ENCODE results near the gene STRAP. TPM values are rescaled to one million over a fixed set of nuclear protein-coding genes. Genes with fewer than 3 reads are reported as not detected.
"Not testable (repeated sequence)": the region's sequence is repeated elsewhere in the genome, so short reads cannot be mapped to it uniquely, and the experiment has no call there.

The STRAP gene
- total RNA-seq, 4 donors from 2014 or later: 77.7 to 106 (median 102) TPM

DNA sequence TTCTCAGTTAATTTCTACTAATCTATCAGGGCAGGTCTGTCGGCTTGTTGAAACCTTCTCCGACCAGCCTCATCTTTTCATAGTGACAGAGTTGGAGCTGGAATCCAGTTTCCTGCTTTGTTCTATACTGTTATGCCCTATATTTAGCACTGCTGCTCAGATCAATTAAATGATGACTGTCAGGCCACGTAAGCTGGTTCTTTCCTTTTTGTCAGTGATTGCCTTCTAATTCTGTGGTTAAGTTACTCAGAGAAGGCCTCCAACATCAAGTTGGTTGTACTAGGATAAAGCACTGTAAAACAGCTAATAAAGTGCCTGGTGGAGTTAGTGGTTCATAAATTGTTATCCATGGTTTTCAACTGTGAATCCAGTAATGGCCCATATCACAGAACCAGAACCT lies 51.6 kb downstream of the STRAP start:
- no peak for TF ChIP-seq POLR2A (IDR thresholded peaks at IDR 0.05)
- TF ChIP-seq, protein P1, sequence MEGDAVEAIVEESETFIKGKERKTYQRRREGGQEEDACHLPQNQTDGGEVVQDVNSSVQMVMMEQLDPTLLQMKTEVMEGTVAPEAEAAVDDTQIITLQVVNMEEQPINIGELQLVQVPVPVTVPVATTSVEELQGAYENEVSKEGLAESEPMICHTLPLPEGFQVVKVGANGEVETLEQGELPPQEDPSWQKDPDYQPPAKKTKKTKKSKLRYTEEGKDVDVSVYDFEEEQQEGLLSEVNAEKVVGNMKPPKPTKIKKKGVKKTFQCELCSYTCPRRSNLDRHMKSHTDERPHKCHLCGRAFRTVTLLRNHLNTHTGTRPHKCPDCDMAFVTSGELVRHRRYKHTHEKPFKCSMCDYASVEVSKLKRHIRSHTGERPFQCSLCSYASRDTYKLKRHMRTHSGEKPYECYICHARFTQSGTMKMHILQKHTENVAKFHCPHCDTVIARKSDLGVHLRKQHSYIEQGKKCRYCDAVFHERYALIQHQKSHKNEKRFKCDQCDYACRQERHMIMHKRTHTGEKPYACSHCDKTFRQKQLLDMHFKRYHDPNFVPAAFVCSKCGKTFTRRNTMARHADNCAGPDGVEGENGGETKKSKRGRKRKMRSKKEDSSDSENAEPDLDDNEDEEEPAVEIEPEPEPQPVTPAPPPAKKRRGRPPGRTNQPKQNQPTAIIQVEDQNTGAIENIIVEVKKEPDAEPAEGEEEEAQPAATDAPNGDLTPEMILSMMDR (IDR thresholded peaks at IDR 0.05 in 4 of 5, conservative IDR thresholded peaks at IDR 0.05 in 1 of 5): no peak
- Histone ChIP-seq H3K27ac (no peak overlapping the region), H3K27me3 (no peaks in the 10 kb centered on the region), H3K4me3 (no peak overlapping the region), H3K4me1 (peaks cover 4 to 7% of the 10 kb centered on the region in 2 donors), H3K36me3 (no peaks in the 10 kb centered on the region), H3K9me3 (no peaks in the 10 kb centered on the region)
- in situ Hi-C loops (cut with MboI; ENCODE audit: low sequenced_read_pairs in 4 of 4): no loop called here
- intact Hi-C loops (cut with DNase I; ENCODE audit: low total_unique reads): no loop called here
- DNase-seq: no peak
- ATAC-seq: no peak

DNA sequence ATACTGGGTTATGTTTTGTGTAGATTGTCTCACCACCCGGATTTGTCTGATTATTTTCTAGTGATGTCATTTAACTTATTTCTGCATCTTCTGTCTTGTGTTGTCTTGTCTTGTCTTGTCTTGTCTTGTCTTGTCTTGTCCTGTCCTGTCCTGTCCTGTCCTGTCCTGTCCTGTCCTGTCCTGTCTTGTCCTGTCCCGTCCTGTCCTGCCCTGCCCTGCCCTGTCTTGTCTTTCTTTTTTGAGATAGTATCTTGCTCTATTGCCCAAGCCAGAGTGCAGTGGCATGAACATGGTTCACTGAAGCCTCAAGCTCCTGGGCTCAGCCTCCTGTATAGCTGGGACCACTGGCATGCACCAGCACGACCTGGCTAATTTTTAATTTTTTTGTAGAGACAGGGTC lies 54.6 kb downstream of the STRAP start:
- H3K4me3 ChIP-seq: no peak overlapping the region
- DNase-seq: no peak
- ATAC-seq: no peak
- H3K27ac ChIP-seq: no peak overlapping the region
- TF ChIP-seq, protein P1 (IDR thresholded peaks at IDR 0.05 in 4 of 5, conservative IDR thresholded peaks at IDR 0.05 in 1 of 5): no peak
- no peak for TF ChIP-seq POLR2A (IDR thresholded peaks at IDR 0.05)
- intact Hi-C loops (cut with DNase I; ENCODE audit: low total_unique reads): no loop called here
- peaks cover 0 to 6% (median 0%) of the 10 kb centered on the region in 3 donors for H3K9me3 ChIP-seq
- H3K4me1 ChIP-seq: peaks cover 0 to under 1% of the 10 kb centered on the region in 2 donors
- in situ Hi-C loops (cut with MboI; ENCODE audit: low sequenced_read_pairs in 4 of 4): no loop called here
- no peaks in the 10 kb centered on the region for H3K36me3 ChIP-seq
- no peaks in the 10 kb centered on the region for H3K27me3 ChIP-seq

DNA sequence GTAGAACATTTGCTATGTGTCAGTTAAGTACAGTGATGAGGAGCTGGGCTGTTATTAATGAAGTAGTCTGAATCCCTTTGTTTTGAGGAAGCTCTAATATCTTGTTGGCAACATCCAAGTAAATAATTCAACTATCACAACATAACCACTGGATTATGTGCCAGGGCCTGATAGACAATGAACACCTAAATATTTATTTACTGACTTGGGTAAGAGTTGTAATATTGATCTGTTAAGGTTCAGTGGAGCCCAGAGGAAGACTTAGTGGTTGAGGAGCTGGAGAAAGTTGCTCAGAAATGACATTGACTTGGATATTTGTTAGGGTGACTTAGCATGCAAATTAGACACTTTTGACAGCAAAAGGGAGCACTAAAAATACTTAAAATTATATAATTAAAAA lies 55.7 kb downstream of the STRAP start:
- no peak overlapping the region for H3K27ac ChIP-seq
- H3K36me3 ChIP-seq: no peaks in the 10 kb centered on the region
- H3K4me3 ChIP-seq: no peak overlapping the region
- in situ Hi-C loops (cut with MboI; ENCODE audit: low sequenced_read_pairs in 4 of 4) (no loop called here), intact Hi-C loops (cut with DNase I; ENCODE audit: low total_unique reads) (no loop called here)
- ATAC-seq (no peak), DNase-seq (no peak)
- no peaks in the 10 kb centered on the region for H3K4me1 ChIP-seq
- no peaks in the 10 kb centered on the region for H3K27me3 ChIP-seq
- TF ChIP-seq, protein P1 (IDR thresholded peaks at IDR 0.05 in 4 of 5, conservative IDR thresholded peaks at IDR 0.05 in 1 of 5): no peak
- TF ChIP-seq POLR2A (IDR thresholded peaks at IDR 0.05): no peak
- H3K9me3 ChIP-seq: peaks cover 0 to 6% (median 0%) of the 10 kb centered on the region in 3 donors

DNA sequence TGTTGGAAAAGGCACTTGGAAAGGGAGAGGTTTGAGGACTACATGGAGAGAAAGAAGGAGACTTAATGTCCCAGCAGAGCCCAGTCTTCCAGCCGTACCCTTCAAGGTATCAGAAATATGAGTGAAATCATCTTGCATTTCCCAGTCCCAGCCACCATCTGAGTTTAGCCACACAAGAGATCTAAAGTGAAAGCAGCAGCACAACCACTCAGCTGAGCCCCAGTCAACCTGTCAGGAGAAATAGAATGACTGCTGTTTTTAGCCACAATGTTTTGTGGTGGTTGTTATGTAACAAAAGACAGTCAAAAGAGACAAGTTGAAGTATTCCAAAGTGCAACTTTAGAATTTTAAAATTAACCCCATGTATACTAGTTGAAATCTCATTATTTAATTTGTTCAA lies 56.9 kb downstream of the STRAP start:
- ATAC-seq: no peak
- Histone ChIP-seq H3K9me3 (peaks cover 0 to 6% (median 0%) of the 10 kb centered on the region in 3 donors), H3K4me3 (no peak overlapping the region), H3K4me1 (no peaks in the 10 kb centered on the region), H3K36me3 (no peaks in the 10 kb centered on the region), H3K27ac (no peak overlapping the region), H3K27me3 (no peaks in the 10 kb centered on the region)
- DNase-seq: no peak
- intact Hi-C loops (cut with DNase I; ENCODE audit: low total_unique reads) (no loop called here), in situ Hi-C loops (cut with MboI; ENCODE audit: low sequenced_read_pairs in 4 of 4) (no loop called here)
- no peak for TF ChIP-seq POLR2A (IDR thresholded peaks at IDR 0.05)
- TF ChIP-seq, protein P1 (IDR thresholded peaks at IDR 0.05 in 4 of 5, conservative IDR thresholded peaks at IDR 0.05 in 1 of 5): no peak

DNA sequence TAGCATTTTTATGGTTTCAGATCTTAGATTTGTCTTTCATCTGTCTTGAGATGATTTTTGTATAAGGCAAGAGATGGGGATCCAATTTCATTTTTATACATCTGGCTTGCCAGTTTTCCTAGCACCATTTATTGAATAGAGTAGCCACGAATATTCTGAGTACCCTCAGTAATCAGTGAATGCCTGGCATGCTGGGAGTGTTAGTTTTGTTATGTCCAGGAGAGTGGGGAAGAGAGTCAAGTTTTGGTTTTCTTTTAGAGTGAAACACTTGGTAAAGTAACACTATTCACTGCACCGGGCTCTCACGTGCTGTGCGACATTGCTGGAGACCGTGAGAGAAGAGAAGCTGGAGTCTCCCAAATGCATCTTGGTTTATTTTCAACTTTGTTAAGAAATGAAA lies 60.3 kb downstream of the STRAP start:
- H3K4me3 ChIP-seq: no peak overlapping the region
- intact Hi-C loops (cut with DNase I; ENCODE audit: low total_unique reads) (no loop called here), in situ Hi-C loops (cut with MboI; ENCODE audit: low sequenced_read_pairs in 4 of 4) (no loop called here)
- no peak overlapping the region for H3K27ac ChIP-seq
- H3K9me3 ChIP-seq: peaks cover 0 to 6% (median 0%) of the 10 kb centered on the region in 3 donors
- H3K27me3 ChIP-seq: no peaks in the 10 kb centered on the region
- no peaks in the 10 kb centered on the region for H3K4me1 ChIP-seq
- no peak for ATAC-seq
- H3K36me3 ChIP-seq: no peaks in the 10 kb centered on the region
- no peak for DNase-seq
- TF ChIP-seq, protein P1 (IDR thresholded peaks at IDR 0.05 in 4 of 5, conservative IDR thresholded peaks at IDR 0.05 in 1 of 5): no peak
- TF ChIP-seq POLR2A (IDR thresholded peaks at IDR 0.05): no peak

DNA sequence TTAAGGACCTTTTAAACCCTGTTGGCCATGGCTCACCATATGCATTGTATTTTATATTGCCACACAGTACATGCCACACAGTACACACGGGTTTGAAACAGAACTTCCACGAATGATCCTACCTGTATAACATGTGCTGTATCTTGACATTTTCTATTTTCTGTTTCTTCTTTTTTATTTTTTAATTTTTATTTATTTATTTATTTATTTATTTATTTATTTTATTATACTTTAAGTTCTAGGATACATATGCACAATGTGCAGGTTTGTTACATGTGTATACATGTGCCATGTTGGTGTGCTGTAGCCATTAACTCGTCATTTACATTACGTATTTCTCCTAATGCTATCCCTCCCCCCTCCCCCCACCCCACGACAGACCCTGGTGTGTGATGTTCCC lies 61.3 kb downstream of the STRAP start:
- H3K4me3 ChIP-seq; DNase-seq; H3K36me3 ChIP-seq; H3K27me3 ChIP-seq; intact Hi-C loops (cut with DNase I; ENCODE audit: low total_unique reads); in situ Hi-C loops (cut with MboI; ENCODE audit: low sequenced_read_pairs in 4 of 4); ATAC-seq; H3K4me1 ChIP-seq; H3K9me3 ChIP-seq; H3K27ac ChIP-seq: not testable (repeated sequence)

DNA sequence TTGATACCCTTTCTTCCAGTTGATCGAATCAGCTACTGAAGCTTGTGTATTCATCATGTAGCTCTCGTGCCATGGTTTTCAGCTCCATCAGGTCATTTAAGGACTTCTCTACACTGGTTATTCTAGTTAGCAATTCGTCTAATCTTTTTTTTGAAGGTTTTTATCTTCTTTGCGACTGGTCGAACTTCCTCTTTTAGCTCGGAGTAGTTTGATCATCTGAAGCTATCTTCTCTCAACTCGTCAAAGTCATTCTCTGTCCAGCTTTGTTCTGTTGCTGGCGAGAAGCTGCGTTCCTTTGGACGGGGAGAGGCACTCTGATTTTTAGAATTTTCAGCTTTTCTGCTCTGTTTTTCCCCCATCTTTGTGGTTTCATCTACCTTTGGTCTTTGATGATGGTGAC lies 66.3 kb downstream of the STRAP start:
- intact Hi-C loops (cut with DNase I; ENCODE audit: low total_unique reads); H3K27ac ChIP-seq; H3K4me1 ChIP-seq; H3K4me3 ChIP-seq; DNase-seq; H3K9me3 ChIP-seq; H3K36me3 ChIP-seq; ATAC-seq; in situ Hi-C loops (cut with MboI; ENCODE audit: low sequenced_read_pairs in 4 of 4); H3K27me3 ChIP-seq: not testable (repeated sequence)
